GM18517 (cell line): ENCODE results near the gene GAS6.
"Not testable (repeated sequence)": the region's sequence is repeated elsewhere in the genome, so short reads cannot be mapped to it uniquely, and the experiment has no call there.

Experiments
- ATAC-seq: cut with Tn5 transposase; IDR thresholded peaks from one replicate; pipeline ENCODE4 v1.9.1; 2021; ENCODE audit warnings: mild to moderate bottlenecking, moderate library complexity; ENCODE audit not compliant: unreplicated experiment

Gene GAS6

GRCh38 chr13:113794764-113795173, 69.1 kb downstream of the GAS6 start:
- no peak for ATAC-seq

GRCh38 chr13:113794086-113794485, 69.8 kb downstream of the GAS6 start:
- no peak for ATAC-seq

GRCh38 chr13:113793718-113794085, 70.2 kb downstream of the GAS6 start:
- no peak for ATAC-seq

- ATAC-seq: no peak
Observed at GRCh38 chr13:113792886-113793717, 70.8 kb downstream of the GAS6 start.

- ATAC-seq: no peak
Observed at GRCh38 chr13:113792236-113792770, 71.6 kb downstream of the GAS6 start.

GRCh38 chr13:113791761-113792160, 72.1 kb downstream of the GAS6 start:
- ATAC-seq: no peak

- no peak for ATAC-seq
Observed at GRCh38 chr13:113791226-113791625, 72.7 kb downstream of the GAS6 start.

GRCh38 chr13:113789931-113790330, 73.9 kb downstream of the GAS6 start:
- ATAC-seq: not testable (repeated sequence)

GRCh38 chr13:113789167-113789566, 74.7 kb downstream of the GAS6 start:
- no peak for ATAC-seq

- ATAC-seq: no peak
Observed at GRCh38 chr13:113788413-113789135, 75.3 kb downstream of the GAS6 start.

- no peak for ATAC-seq
Observed at GRCh38 chr13:113787694-113788093, 76.2 kb downstream of the GAS6 start.

- ATAC-seq: no peak
Observed at GRCh38 chr13:113786262-113786841, 77.5 kb downstream of the GAS6 start.

GRCh38 chr13:113785051-113786010, 78.5 kb downstream of the GAS6 start:
- ATAC-seq: no peak

GRCh38 chr13:113784645-113785024, 79.2 kb downstream of the GAS6 start:
- ATAC-seq: no peak

GRCh38 chr13:113783966-113784644, 79.8 kb downstream of the GAS6 start:
- ATAC-seq: no peak

- ATAC-seq: no peak
Observed at GRCh38 chr13:113783200-113783881, 80.5 kb downstream of the GAS6 start.

- no peak for ATAC-seq
Observed at GRCh38 chr13:113782472-113782871, 81.4 kb downstream of the GAS6 start.

- ATAC-seq: no peak
Observed at GRCh38 chr13:113781571-113781970, 82.3 kb downstream of the GAS6 start.
